AG04450 (cell line): ENCODE data around the gene STON1. TPM values are rescaled to one million over a fixed set of nuclear protein-coding genes. Genes with fewer than 3 reads are reported as not detected.

Experiments used
- CTCF ChIA-PET: fragments of 300-600, 350-600 bp; formaldehyde crosslinking; extraction: SDS; loops from one replicate; lab custom pipeline; 2022; ENCODE audit warnings: antibody characterized with exemption, inconsistent platforms; lab: Charles Lee
- POLR2A ChIA-PET: fragments of 350-600 bp; formaldehyde crosslinking; extraction: SDS; loops from one replicate; lab custom pipeline; 2021; ENCODE audit warnings: antibody characterized with exemption, inconsistent platforms; lab: Yijun Ruan, JAX
- DNase-seq: peaks from one replicate; pipeline ENCODE4 v3.0.0-alpha.2; 2011; ENCODE audit warnings: low read depth, low spot score
- H3K27ac ChIP-seq: one replicate; pipeline ENCODE4 v1.5.1; 2012; ENCODE audit warnings: low read depth, low read length, control low read depth
- H3K27me3 ChIP-seq: one replicate; pipeline ENCODE4 v1.6.0; 2012; ENCODE audit warnings: low read length; ENCODE audit not compliant: control insufficient read depth, insufficient read depth
- H3K4me3 ChIP-seq: 2 replicates; pipeline ENCODE4 v1.5.1; 2011; ENCODE audit warnings: mild to moderate bottlenecking, low read depth, low read length, control low read depth
- H3K9me3 ChIP-seq: 2 replicates; pipeline ENCODE4 v1.5.1; 2012; ENCODE audit warnings: low read length; ENCODE audit not compliant: control insufficient read depth, insufficient read depth
- polyA plus RNA-seq: library from polyadenylated mRNA; depleted of rRNA; stranded (reverse); fragments of >200 nt; gene quantifications from 2 replicates; pipeline ENCODE4 v1.2.3, GENCODE V29; 2011
- TF ChIP-seq, protein P1 (sequence below): IDR thresholded peaks from 2 replicates; pipeline ENCODE4 v1.5.1; 2011; ENCODE audit warnings: low read depth, low read length, control low read depth, inconsistent platforms

STON1 gene
- polyA plus RNA-seq, 1 experiment: 17.8 TPM

- POLR2A ChIA-PET: interaction anchor here (1.0 kb wide), 1 partner anchor 345 kb away, joined by 3 read pairs; no protein-coding TSS in a partner anchor
- TF ChIP-seq, protein P1, sequence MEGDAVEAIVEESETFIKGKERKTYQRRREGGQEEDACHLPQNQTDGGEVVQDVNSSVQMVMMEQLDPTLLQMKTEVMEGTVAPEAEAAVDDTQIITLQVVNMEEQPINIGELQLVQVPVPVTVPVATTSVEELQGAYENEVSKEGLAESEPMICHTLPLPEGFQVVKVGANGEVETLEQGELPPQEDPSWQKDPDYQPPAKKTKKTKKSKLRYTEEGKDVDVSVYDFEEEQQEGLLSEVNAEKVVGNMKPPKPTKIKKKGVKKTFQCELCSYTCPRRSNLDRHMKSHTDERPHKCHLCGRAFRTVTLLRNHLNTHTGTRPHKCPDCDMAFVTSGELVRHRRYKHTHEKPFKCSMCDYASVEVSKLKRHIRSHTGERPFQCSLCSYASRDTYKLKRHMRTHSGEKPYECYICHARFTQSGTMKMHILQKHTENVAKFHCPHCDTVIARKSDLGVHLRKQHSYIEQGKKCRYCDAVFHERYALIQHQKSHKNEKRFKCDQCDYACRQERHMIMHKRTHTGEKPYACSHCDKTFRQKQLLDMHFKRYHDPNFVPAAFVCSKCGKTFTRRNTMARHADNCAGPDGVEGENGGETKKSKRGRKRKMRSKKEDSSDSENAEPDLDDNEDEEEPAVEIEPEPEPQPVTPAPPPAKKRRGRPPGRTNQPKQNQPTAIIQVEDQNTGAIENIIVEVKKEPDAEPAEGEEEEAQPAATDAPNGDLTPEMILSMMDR: no peak
- Histone ChIP-seq H3K27ac (peak overlapping the region; percentile 58), H3K9me3 (no peaks in the 10 kb centered on the region), H3K4me3 (no peak overlapping the region), H3K27me3 (no peaks in the 10 kb centered on the region)
- CTCF ChIA-PET: interaction anchor here (0.9 to 2.4 kb wide), 9 partner anchors 10 to 1802 kb away, joined by 3 to 16 read pairs (median 5); no protein-coding TSS in a partner anchor
- DNase-seq: peak; percentile 23
These were observed 71.0 kb downstream of the STON1 start for GRCh38 chr2:48600917-48601316.

DNA sequence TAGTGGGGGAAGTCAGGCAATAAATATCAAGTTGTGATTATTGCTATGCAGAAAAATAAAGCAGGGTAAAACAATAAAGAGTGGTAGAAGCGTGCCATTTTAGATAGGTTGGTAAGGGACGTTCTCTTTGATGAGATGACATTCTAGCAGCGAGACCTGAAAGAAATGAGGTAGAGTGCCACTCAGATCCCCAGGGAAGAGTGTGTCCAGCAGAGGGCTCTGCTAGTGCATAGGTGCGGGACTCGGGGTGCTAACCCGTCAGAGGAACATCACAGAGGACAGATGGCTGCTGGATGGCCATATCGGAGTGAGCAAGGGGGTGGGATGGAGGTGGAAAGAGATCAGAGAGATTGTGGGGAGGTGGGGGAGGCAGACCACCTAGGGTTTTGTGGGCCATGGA, 71.4 kb downstream of the STON1 start:
- CTCF ChIA-PET: interaction anchor here (0.9 to 2.4 kb wide), 4 partner anchors 10 to 1802 kb away, joined by 3 to 16 read pairs (median 7); no protein-coding TSS in a partner anchor
- H3K27ac ChIP-seq: no peak overlapping the region
- TF ChIP-seq, protein P1: peak; percentile 83
- no peaks in the 10 kb centered on the region for H3K27me3 ChIP-seq
- H3K4me3 ChIP-seq: no peak overlapping the region
- no peaks in the 10 kb centered on the region for H3K9me3 ChIP-seq
- POLR2A ChIA-PET: no interaction called here
- DNase-seq: no peak

- DNase-seq: no peak
- CTCF ChIA-PET: no interaction called here
- Histone ChIP-seq H3K9me3 (no peaks in the 10 kb centered on the region), H3K27me3 (no peaks in the 10 kb centered on the region), H3K27ac (no peak overlapping the region), H3K4me3 (no peak overlapping the region)
- POLR2A ChIA-PET: no interaction called here
- TF ChIP-seq, protein P1: no peak
These were observed 75.7 kb downstream of the STON1 start for GRCh38 chr2:48605482-48606175.

- Histone ChIP-seq H3K4me3 (no peak overlapping the region), H3K27ac (no peak overlapping the region), H3K9me3 (no peaks in the 10 kb centered on the region), H3K27me3 (peaks cover 3% of the 10 kb centered on the region)
- ChIA-PET POLR2A (no interaction called here), CTCF (interaction anchor here (0.6 kb wide), 1 partner anchor 242 kb away, joined by 3 read pairs; no protein-coding TSS in a partner anchor)
- TF ChIP-seq, protein P1: 0 out of 2 replicates have a peak, but pooled peaks have one; percentile 1
- DNase-seq: no peak
These were observed 77.5 kb downstream of the STON1 start for GRCh38 chr2:48607307-48608014.
